Left kidney (tissue), 2 donors: ENCODE results near the gene GLIS2. TPM values are rescaled to one million over a fixed set of nuclear protein-coding genes. Genes with fewer than 3 reads are reported as not detected.

Experiments
- DNase-seq: peaks from one replicate; pipeline ENCODE4 v3.0.0-alpha.2; 2013
- polyA plus RNA-seq: library from polyadenylated mRNA; unstranded; fragments of 120-200 nt; gene quantifications from one replicate; pipeline ENCODE4 v1.2.1, GENCODE V29; 2013; ENCODE audit not compliant: insufficient read length

The GLIS2 gene
- polyA plus RNA-seq, 1 donor, result 32.5 TPM

GRCh38 chr16:4350787-4351659 is 35.2 kb downstream of the GLIS2 start, which contains the start of gene PAM16:
Gene PAM16 (minus strand): TSS chr16:4351321. CDS start chr16:4351234, 87 bp downstream.
- DNase-seq, result peak; percentile 93

- DNase-seq, result no peak
Measured at GRCh38 chr16:4351880-4352279, 36.0 kb downstream of the GLIS2 start.

- DNase-seq, result no peak
Measured at GRCh38 chr16:4352843-4353242, 37.0 kb downstream of the GLIS2 start.

- DNase-seq, result no peak
Measured at GRCh38 chr16:4353675-4354074, 37.8 kb downstream of the GLIS2 start.

GRCh38 chr16:4354512-4355409 is 38.9 kb downstream of the GLIS2 start:
- DNase-seq, result no peak

- no peak for DNase-seq
Measured at GRCh38 chr16:4356820-4357219, 41.0 kb downstream of the GLIS2 start.

- no peak for DNase-seq
Measured at GRCh38 chr16:4358236-4358635, 42.4 kb downstream of the GLIS2 start.

GRCh38 chr16:4358831-4359561 is 43.1 kb downstream of the GLIS2 start:
- no peak for DNase-seq

GRCh38 chr16:4359914-4360313 is 44.0 kb downstream of the GLIS2 start:
- DNase-seq, result no peak

- DNase-seq, result no peak
Measured at GRCh38 chr16:4360538-4361021, 44.7 kb downstream of the GLIS2 start.

GRCh38 chr16:4361033-4361943 is 45.4 kb downstream of the GLIS2 start:
- no peak for DNase-seq

- no peak for DNase-seq
Measured at GRCh38 chr16:4361944-4362311, 46.1 kb downstream of the GLIS2 start.

GRCh38 chr16:4362476-4363135 is 46.7 kb downstream of the GLIS2 start:
- DNase-seq, result no peak

GRCh38 chr16:4364196-4365013 is 48.5 kb downstream of the GLIS2 start:
- DNase-seq, result no peak

GRCh38 chr16:4365014-4365406 is 49.1 kb downstream of the GLIS2 start:
- no peak for DNase-seq

GRCh38 chr16:4365615-4366014 is 49.7 kb downstream of the GLIS2 start:
- DNase-seq, result no peak

- no peak for DNase-seq
Measured at GRCh38 chr16:4366016-4366415, 50.1 kb downstream of the GLIS2 start.

- no peak for DNase-seq
Measured at GRCh38 chr16:4367393-4367856, 51.6 kb downstream of the GLIS2 start.

GRCh38 chr16:4369007-4369733 is 53.3 kb downstream of the GLIS2 start:
- no peak for DNase-seq
